ENCODE measurements around the gene ARHGEF3. TPM values are rescaled to one million over a fixed set of nuclear protein-coding genes. Genes with fewer than 3 reads are reported as not detected.

ARHGEF3 gene
- total RNA-seq, 1 experiment from 2014 or later: 4.4 TPM

DNA sequence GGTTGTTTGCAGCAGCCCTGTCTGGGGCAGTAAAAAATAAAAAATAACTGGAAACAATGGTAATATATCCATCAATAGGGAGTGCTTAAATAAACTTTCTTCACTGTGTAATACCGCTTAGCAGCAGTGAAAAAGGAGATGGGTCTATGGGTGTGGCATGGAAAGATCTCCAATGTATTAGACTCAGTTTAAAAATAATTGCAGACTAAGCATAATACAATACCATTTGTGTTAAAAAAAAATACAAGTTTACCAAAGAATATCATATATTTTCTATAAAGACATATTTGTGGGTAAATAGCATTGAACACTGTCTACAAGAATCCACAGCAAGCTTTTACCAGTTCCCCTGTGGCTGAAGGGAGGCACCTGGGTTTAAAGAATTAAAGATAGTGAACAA is 1.0 kb upstream of the ARHGEF3 start:
- Histone ChIP-seq H2BK20ac (ENCODE audit: low read depth, low read length, poor library complexity, severe bottlenecking) (no peak overlapping the region), H4K91ac (ENCODE audit: insufficient read length, low read depth, low read length) (no peak overlapping the region), H4K20me1 (ENCODE audit: control insufficient read depth, insufficient read depth, insufficient read length) (no peaks in the 10 kb centered on the region), H2BK15ac (ENCODE audit: low read depth, low read length) (no peak overlapping the region), H3K27ac (ENCODE audit: insufficient read length, low read depth, low read length) (no peak overlapping the region), H4K5ac (ENCODE audit: insufficient read length, low read depth, low read length) (no peak overlapping the region), H3K23me2 (ENCODE audit: insufficient read length, low read depth, low read length, poor library complexity, severe bottlenecking) (peaks cover 5% of the 10 kb centered on the region), H3K79me1 (ENCODE audit: insufficient read depth, low read depth, low read length, poor library complexity, severe bottlenecking) (no peaks in the 10 kb centered on the region), H2BK120ac (ENCODE audit: low read depth, low read length, poor library complexity, severe bottlenecking) (no peak overlapping the region), H3K27me3 (ENCODE audit: insufficient read depth, low read length) (no peaks in the 10 kb centered on the region; the same call in 1 of the 2 replicates), H2AK5ac (ENCODE audit: insufficient read length, low read length) (no peak overlapping the region), H4K8ac (replicated peaks; ENCODE audit: insufficient read length, low read depth, low read length) (no peak overlapping the region), H3K4ac (ENCODE audit: low read depth, low read length) (no peak overlapping the region), H2BK5ac (ENCODE audit: insufficient read length, low read length) (no peak overlapping the region), H3K9ac (ENCODE audit: extremely low read depth, insufficient read length, low read length) (no peak overlapping the region), H3K23ac (ENCODE audit: insufficient read length, low read depth, low read length) (no peak overlapping the region), H3K4me2 (ENCODE audit: insufficient read depth, insufficient read length, low read length) (no peak overlapping the region), H3K9me3 (ENCODE audit: control insufficient read depth, low read depth, low read length) (no peaks in the 10 kb centered on the region), H3K4me1 (ENCODE audit: insufficient read depth, low read length) (peaks cover 2% of the 10 kb centered on the region; the same call in 1 of the 2 replicates), H2BK12ac (ENCODE audit: insufficient read length, low read depth, low read length) (no peak overlapping the region), H3K56ac (ENCODE audit: insufficient read length, low read depth, low read length) (no peak overlapping the region), H3K79me2 (ENCODE audit: insufficient read depth, low read length) (no peaks in the 10 kb centered on the region), H2AFZ (ENCODE audit: low read length) (no peak overlapping the region), H3K18ac (ENCODE audit: insufficient read length, low read depth, low read length) (no peak overlapping the region), H3T11ph (ENCODE audit: low read length) (no peak overlapping the region), H3K14ac (ENCODE audit: insufficient read depth, low read length) (no peak overlapping the region)
- Mint-ChIP-seq H3K27ac (no peak overlapping the region), H3K36me3 (ENCODE audit: insufficient read depth in 1 of 3, low read depth in 3 of 3) (no peaks in the 10 kb centered on the region), H3K4me3 (no peak overlapping the region), H3K27me3 (ENCODE audit: low read depth) (peaks cover 15% of the 10 kb centered on the region), H3K9me3 (no peaks in the 10 kb centered on the region; a peak in 1 of 5 replicates), H3K4me1 (peaks cover 24 to 26% of the 10 kb centered on the region in 2 experiments)
- no CpG with 5 or more reads among the region's 1 CpG for WGBS (ENCODE audit: extremely low coverage, insufficient read length, low lambda C conversion rate)
- DNase-seq: no peak
- TF ChIP-seq, protein P1, sequence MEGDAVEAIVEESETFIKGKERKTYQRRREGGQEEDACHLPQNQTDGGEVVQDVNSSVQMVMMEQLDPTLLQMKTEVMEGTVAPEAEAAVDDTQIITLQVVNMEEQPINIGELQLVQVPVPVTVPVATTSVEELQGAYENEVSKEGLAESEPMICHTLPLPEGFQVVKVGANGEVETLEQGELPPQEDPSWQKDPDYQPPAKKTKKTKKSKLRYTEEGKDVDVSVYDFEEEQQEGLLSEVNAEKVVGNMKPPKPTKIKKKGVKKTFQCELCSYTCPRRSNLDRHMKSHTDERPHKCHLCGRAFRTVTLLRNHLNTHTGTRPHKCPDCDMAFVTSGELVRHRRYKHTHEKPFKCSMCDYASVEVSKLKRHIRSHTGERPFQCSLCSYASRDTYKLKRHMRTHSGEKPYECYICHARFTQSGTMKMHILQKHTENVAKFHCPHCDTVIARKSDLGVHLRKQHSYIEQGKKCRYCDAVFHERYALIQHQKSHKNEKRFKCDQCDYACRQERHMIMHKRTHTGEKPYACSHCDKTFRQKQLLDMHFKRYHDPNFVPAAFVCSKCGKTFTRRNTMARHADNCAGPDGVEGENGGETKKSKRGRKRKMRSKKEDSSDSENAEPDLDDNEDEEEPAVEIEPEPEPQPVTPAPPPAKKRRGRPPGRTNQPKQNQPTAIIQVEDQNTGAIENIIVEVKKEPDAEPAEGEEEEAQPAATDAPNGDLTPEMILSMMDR (conservative IDR thresholded peaks at IDR 0.05): no peak
